ENCODE results near the gene PNMA6E.

Gene PNMA6E

DNA sequence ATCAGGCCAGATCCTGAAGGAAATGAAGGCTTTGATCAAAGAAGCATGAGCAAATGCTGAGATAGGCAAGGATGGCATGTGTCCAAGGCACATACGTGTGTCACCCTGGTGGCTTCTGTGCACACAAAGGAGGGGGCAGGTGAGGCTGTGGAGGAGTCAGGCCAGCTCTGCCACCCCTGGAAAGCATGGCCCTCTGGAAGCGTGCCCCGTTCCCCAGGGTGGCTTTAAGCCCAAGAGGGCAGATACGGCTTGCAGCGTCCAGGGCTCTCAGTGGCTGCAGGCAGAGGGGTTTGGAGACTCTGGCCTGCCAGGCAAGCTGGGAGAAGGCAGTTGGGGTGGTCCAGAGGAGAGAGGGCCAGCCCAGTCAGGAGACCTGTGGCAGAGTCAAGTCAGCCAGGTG is 25.6 kb downstream of the PNMA6E start:
- ChIA-PET CTCF (no interaction called here), POLR2A (no interaction called here)
- no peak for DNase-seq (ENCODE audit: extremely low spot score)
- TF ChIP-seq CTCF (IDR thresholded peaks at IDR 0.05; ENCODE audit: control extremely low read depth, extremely low read depth, low read depth, missing control alignments), result no peak

- ChIA-PET POLR2A (no interaction called here), CTCF (no interaction called here)
- DNase-seq (ENCODE audit: extremely low spot score), result no peak
- TF ChIP-seq CTCF (IDR thresholded peaks at IDR 0.05; ENCODE audit: control extremely low read depth, extremely low read depth, low read depth, missing control alignments), result no peak
Measured at GRCh38 chrX:153374426-153374825, 26.7 kb downstream of the PNMA6E start.

DNA sequence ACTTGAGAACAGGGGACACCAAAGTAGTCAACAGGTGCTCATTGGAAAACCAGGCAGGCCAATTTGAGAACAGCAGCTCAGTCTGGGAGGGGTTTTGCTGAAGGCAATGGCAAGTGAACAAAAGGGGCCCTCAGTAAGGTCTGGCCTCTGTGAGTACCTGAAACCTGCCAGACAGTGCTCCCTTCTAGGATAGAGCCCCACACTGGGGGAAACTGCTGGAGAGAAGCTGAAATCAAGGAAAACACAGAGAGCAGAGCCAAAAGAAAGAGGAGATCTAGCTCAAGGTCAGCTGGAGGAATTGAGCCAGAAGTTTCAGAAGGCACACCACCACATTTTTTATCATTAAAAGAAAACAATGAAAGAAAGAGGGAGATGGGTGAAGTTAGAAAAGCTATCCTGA is 28.2 kb downstream of the PNMA6E start:
- ChIA-PET POLR2A (no interaction called here), CTCF (no interaction called here)
- DNase-seq (ENCODE audit: extremely low spot score), result no peak
- TF ChIP-seq CTCF (IDR thresholded peaks at IDR 0.05; ENCODE audit: control extremely low read depth, extremely low read depth, low read depth, missing control alignments), result no peak

GRCh38 chrX:153371256-153371655 is 29.9 kb downstream of the PNMA6E start:
- TF ChIP-seq CTCF (IDR thresholded peaks at IDR 0.05; ENCODE audit: control extremely low read depth, extremely low read depth, low read depth, missing control alignments), result no peak
- DNase-seq (ENCODE audit: extremely low spot score), result no peak
- POLR2A ChIA-PET, result no interaction called here
- CTCF ChIA-PET, result interaction anchor here (0.8 kb wide), 1 partner anchor 90 kb away, joined by 3 read pairs; no protein-coding TSS in a partner anchor

GRCh38 chrX:153370293-153371055 is 30.7 kb downstream of the PNMA6E start:
- no peak for DNase-seq (ENCODE audit: extremely low spot score)
- ChIA-PET POLR2A (no interaction called here), CTCF (interaction anchor here (0.8 kb wide), 1 partner anchor 91 kb away, joined by 3 read pairs; no protein-coding TSS in a partner anchor)
- TF ChIP-seq CTCF (IDR thresholded peaks at IDR 0.05; ENCODE audit: control extremely low read depth, extremely low read depth, low read depth, missing control alignments), result no peak

- ChIA-PET POLR2A (no interaction called here), CTCF (no interaction called here)
- no peak for DNase-seq (ENCODE audit: extremely low spot score)
- no peak for TF ChIP-seq CTCF (IDR thresholded peaks at IDR 0.05; ENCODE audit: control extremely low read depth, extremely low read depth, low read depth, missing control alignments)
Measured at GRCh38 chrX:153366878-153367538, 34.1 kb downstream of the PNMA6E start.

All from GM10248 (cell line).